Pancreas (tissue), 10 donors: ENCODE measurements around the gene ANGPTL1. TPM values are rescaled to one million over a fixed set of nuclear protein-coding genes. Genes with fewer than 3 reads are reported as not detected.

ENCODE experiments used
- ATAC-seq, 4 donors: fragments of 200-7000 bp; cut with Tn5 transposase; one replicate each; pipeline versions ENCODE4 v1.8.0 to v1.9.1; 2020; ENCODE audit warnings: mild to moderate bottlenecking in 4 of 4, moderate library complexity in 4 of 4
- DNase-seq, 6 donors: peaks; one replicate each; pipeline ENCODE4 v3.0.0-alpha.2; 2020
- FAIRE-seq: peaks from 2 replicates; lab custom pipeline; 2012; peaks lifted over from hg19 to GRCh38; lab: Jason Lieb, UNC
- H3K27ac ChIP-seq, 4 donors: fragments of 200-600 bp; sonication (generic); 1 replicate in 3 of 4; 2 replicates in 1 of 4; pipeline versions ENCODE4 v1.5.0 to v1.8.0; 2020
- H3K27me3 ChIP-seq, 4 donors: fragments of 200-600 bp; one replicate each; pipeline ENCODE4 v1.8.0; 2021
- H3K36me3 ChIP-seq, 3 donors: fragments of 200-600 bp; sonication (generic) in 1 of 3; one replicate each; pipeline versions ENCODE4 v1.5.0 to v1.8.0; 2020 to 2021
- H3K4me1 ChIP-seq, 3 donors: fragments of 200-600 bp; one replicate each; pipeline ENCODE4 v1.8.0; 2021
- H3K4me3 ChIP-seq, 4 donors: fragments of 200-600 bp; sonication (generic) in 2 of 4; one replicate each; pipeline versions ENCODE4 v1.5.0 to v1.8.0; 2020 to 2021
- H3K9me3 ChIP-seq, 4 donors: fragments of 200-600 bp; one replicate each; pipeline ENCODE4 v1.8.0; 2021
- WGBS, 2 donors: extraction: QIAGEN DNeasy Blood & Tissue Kit; methylation state at CpG; one replicate each; pipeline ENCODE4 v1.1.7; 2013; 5-methylcytosine and 5-hydroxymethylcytosine counted together
- intact Hi-C, 3 donors: fragments of 100-400 bp; cut with DNase I; formaldehyde crosslinking; loops; one replicate each; pipeline versions ENCODE4 v1.11.1 to v1.14.2; 2022
- polyA plus RNA-seq, 2 donors: library from polyadenylated mRNA; stranded (reverse); fragments of 200-250 nt; gene quantifications; one replicate each; pipeline ENCODE4 v1.2.3, GENCODE V29; 2013
- total RNA-seq, 6 donors: library from RNA; stranded (reverse); fragmentation: NEBNext Ultra II Directional in 4 of 6; extraction: Animal tissue kit (Norgen Biotek cat#: 25700) in 4 of 6; gene quantifications; one replicate each; pipeline versions ENCODE4 v1.2.1 to v1.2.4, GENCODE V29; 2021 to 2023
- TF ChIP-seq, protein P1 (sequence below), 4 donors: fragments of 200-600 bp; sonication (generic) in 3 of 4; IDR thresholded peaks; one replicate each; pipeline versions ENCODE4 v1.5.0 to v1.8.0; 2021; ENCODE audit warnings: antibody characterized with exemption in 4 of 4
- donor health status: healthy with polysubstance abuse.
- donor health status: DM: no; HTN: no; CAD: no; lungs with moderate emphysema.
- donor health status: DM: no; HTN: no; CAD: no.
- donor health status: control.
- donor health status: control.
- donor health status: Bipolar disorder and iron deficiency.
- donor health status: DM: yes; HTN: yes; CAD: no.
- donor health status: DM: no; HTN: no; CAD: no.
- donor health status: DM: no; HTN: no; CAD: no.
- donor health status: DM: yes; HTN: yes; CAD: no.

Gene ANGPTL1
- total and polyA plus RNA-seq, 8 donors = 2.5 to 10.1 (median 4.6) TPM

DNA sequence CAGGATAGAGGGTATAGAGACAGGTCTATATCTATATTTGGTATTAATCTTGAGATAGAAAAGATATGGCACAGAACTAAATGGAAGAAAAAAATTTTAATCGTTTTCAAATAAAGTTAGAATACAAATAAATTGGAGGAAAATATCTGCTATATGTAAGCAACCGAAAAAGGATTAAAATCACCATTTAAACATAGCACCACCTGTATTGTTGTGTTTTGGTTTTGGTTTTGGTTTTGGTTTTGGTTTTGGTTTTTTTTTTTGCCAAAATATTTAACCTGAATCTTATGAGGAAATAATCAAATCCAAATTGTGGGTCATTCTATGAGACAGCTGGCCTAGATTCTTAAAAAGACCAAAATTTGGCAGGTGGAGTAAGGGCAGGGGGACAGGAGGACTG is 28.5 kb upstream of the ANGPTL1 start:
- intact Hi-C loops = no loop called here
- no peak overlapping the region for H3K4me3 ChIP-seq
- ATAC-seq (no peak), FAIRE-seq (peak; percentile 57), DNase-seq (no peak)
- TF ChIP-seq, protein P1, sequence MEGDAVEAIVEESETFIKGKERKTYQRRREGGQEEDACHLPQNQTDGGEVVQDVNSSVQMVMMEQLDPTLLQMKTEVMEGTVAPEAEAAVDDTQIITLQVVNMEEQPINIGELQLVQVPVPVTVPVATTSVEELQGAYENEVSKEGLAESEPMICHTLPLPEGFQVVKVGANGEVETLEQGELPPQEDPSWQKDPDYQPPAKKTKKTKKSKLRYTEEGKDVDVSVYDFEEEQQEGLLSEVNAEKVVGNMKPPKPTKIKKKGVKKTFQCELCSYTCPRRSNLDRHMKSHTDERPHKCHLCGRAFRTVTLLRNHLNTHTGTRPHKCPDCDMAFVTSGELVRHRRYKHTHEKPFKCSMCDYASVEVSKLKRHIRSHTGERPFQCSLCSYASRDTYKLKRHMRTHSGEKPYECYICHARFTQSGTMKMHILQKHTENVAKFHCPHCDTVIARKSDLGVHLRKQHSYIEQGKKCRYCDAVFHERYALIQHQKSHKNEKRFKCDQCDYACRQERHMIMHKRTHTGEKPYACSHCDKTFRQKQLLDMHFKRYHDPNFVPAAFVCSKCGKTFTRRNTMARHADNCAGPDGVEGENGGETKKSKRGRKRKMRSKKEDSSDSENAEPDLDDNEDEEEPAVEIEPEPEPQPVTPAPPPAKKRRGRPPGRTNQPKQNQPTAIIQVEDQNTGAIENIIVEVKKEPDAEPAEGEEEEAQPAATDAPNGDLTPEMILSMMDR (IDR thresholded peaks at IDR 0.05) = no peak
- H3K9me3 ChIP-seq = no peaks in the 10 kb centered on the region
- H3K4me1 ChIP-seq = no peaks in the 10 kb centered on the region
- H3K36me3 ChIP-seq = no peaks in the 10 kb centered on the region
- H3K27ac ChIP-seq = no peak overlapping the region
- H3K27me3 ChIP-seq = no peaks in the 10 kb centered on the region
- WGBS, 2 donors = 84 to 85% methylated on average over 2 of the region's 2 CpGs

DNA sequence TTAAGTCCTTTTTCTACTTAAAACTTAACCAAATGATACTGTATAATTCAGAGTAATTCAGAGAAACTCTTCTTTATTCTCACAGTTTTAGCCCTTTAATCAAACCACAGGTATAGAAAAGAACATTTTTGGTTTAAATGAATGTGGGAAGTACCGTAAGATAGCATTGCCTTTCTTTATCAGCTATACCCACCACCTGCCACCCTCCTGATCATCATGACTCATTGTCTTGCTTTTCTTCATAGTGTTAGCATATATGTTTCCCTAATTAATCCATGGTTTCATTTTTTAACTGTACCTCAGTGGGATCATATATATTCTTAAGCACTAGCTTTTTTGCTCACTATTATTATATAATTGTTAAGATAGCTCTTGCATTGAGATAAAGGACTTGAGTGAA is 27.5 kb upstream of the ANGPTL1 start:
- TF ChIP-seq, protein P1 (IDR thresholded peaks at IDR 0.05) = no peak
- Histone ChIP-seq H3K4me1 (no peaks in the 10 kb centered on the region), H3K4me3 (no peak overlapping the region), H3K27ac (no peak overlapping the region), H3K27me3 (no peaks in the 10 kb centered on the region), H3K9me3 (no peaks in the 10 kb centered on the region), H3K36me3 (no peaks in the 10 kb centered on the region)
- intact Hi-C loops = no loop called here
- FAIRE-seq (no peak), DNase-seq (no peak), ATAC-seq (no peak)
- WGBS, 2 donors = 96 to 100% methylated on average over 1 of the region's 1 CpG

DNA sequence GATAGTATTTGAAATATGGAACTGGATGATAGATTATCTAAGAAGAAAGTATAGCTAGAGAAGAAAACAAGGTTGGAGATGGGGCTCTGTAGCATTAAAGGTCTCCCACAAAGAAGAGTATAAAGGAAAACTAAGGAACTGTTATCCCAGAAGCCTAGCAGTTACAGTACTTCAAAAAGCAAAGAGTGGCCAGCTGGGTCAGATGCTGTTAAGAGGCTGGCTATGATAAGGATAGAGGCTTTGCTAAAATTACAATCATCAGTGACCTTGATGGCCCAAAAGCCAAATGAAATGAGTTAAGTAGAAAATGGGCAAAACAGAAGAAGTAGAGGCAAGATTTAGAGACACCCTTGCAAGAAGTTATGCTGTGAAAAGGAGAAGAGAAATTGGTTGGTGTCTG is 25.1 kb upstream of the ANGPTL1 start:
- DNase-seq (no peak), ATAC-seq (no peak), FAIRE-seq (no peak)
- no peaks in the 10 kb centered on the region for H3K36me3 ChIP-seq
- H3K27ac ChIP-seq = no peak overlapping the region
- H3K4me1 ChIP-seq = no peaks in the 10 kb centered on the region
- no peaks in the 10 kb centered on the region for H3K9me3 ChIP-seq
- no peaks in the 10 kb centered on the region for H3K27me3 ChIP-seq
- TF ChIP-seq, protein P1 (IDR thresholded peaks at IDR 0.05) = no peak
- intact Hi-C loops = no loop called here
- no peak overlapping the region for H3K4me3 ChIP-seq

DNA sequence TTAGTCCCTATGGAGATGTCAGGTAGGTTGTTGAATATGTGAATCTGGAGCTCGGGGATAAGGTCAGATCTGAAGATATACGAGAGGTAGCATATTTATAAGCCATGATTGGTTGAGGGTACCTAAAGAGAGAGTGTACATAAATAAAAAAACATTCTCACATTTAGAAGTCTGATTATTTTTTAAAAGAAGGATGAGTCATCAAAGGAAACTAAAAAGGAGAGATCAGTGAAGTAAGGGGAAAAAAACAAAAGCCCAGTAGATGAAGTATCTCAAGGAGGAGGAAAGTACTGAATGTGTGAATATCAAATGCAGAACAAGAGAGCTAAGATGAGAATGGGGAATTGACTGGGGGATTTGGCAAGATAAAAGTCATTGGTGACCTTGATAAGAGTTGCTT is 15.7 kb upstream of the ANGPTL1 start:
- ATAC-seq (no peak), FAIRE-seq (no peak), DNase-seq (no peak)
- intact Hi-C loops = no loop called here
- Histone ChIP-seq H3K27me3 (no peaks in the 10 kb centered on the region), H3K9me3 (no peaks in the 10 kb centered on the region), H3K27ac (no peak overlapping the region), H3K4me3 (no peak overlapping the region), H3K4me1 (no peaks in the 10 kb centered on the region), H3K36me3 (no peaks in the 10 kb centered on the region)
- TF ChIP-seq, protein P1 (IDR thresholded peaks at IDR 0.05) = no peak
- WGBS, 2 donors = 97 to 99% methylated on average over 2 of the region's 2 CpGs

DNA sequence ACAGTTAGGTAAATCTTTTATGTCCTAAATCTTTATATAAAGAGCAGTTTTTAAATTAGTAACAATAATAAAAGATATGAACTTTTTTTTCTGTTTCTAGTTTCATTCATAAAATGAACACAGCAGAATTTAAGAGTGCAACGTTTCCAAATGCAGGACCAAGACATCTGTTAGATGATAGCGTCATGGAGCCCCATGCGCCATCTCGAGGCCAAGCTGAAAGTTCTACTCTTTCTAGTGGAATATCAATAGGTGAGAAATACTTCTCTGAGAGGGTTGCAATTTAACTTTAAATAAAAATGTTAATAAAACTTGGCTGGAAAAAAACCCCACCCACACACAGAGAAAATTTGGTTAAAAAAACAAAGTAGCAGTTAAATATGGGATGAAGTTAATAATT is 15.0 kb upstream of the ANGPTL1 start:
- FAIRE-seq = no peak
- no peak for ATAC-seq
- Histone ChIP-seq H3K36me3 (no peaks in the 10 kb centered on the region), H3K27me3 (no peaks in the 10 kb centered on the region), H3K27ac (no peak overlapping the region), H3K4me3 (no peak overlapping the region), H3K4me1 (no peaks in the 10 kb centered on the region), H3K9me3 (no peaks in the 10 kb centered on the region)
- intact Hi-C loops = no loop called here
- no peak for DNase-seq
- TF ChIP-seq, protein P1 (IDR thresholded peaks at IDR 0.05) = no peak
- WGBS, 2 donors = 78 to 90% methylated on average over 4 of the region's 4 CpGs
